Liver (tissue), 9 donors: ENCODE results near the gene PRR15L. TPM values are rescaled to one million over a fixed set of nuclear protein-coding genes. Genes with fewer than 3 reads are reported as not detected.

ENCODE experiments used
- DNase-seq: peaks from one replicate; pipeline ENCODE4 v3.0.0-alpha.2; 2017; ENCODE audit warnings: low spot score
- H3K27ac ChIP-seq, 2 donors: one replicate each; pipeline ENCODE4 v1.7.0; 2013; ENCODE audit warnings: inconsistent platforms in 2 of 2, low read length in 2 of 2, control low read depth in 1 of 2, low read depth in 1 of 2, mild to moderate bottlenecking in 1 of 2
- H3K27me3 ChIP-seq, 4 donors: one replicate each; pipeline versions ENCODE4 v1.6.1 to v1.7.0; 2013; ENCODE audit warnings: low read length in 3 of 4, inconsistent platforms in 1 of 4, mild to moderate bottlenecking in 1 of 4, moderate library complexity in 1 of 4; ENCODE audit not compliant: control insufficient read depth in 4 of 4, insufficient read depth in 4 of 4
- H3K36me3 ChIP-seq, 4 donors: one replicate each; pipeline versions ENCODE4 v1.6.1 to v1.7.0; 2013; ENCODE audit warnings: low read length in 3 of 4, mild to moderate bottlenecking in 3 of 4, low read depth in 1 of 4, moderate library complexity in 1 of 4; ENCODE audit not compliant: control insufficient read depth in 4 of 4, insufficient read depth in 3 of 4
- H3K4me1 ChIP-seq, 4 donors: one replicate each; pipeline versions ENCODE4 v1.6.1 to v1.7.0; 2013; ENCODE audit warnings: low read length in 3 of 4, mild to moderate bottlenecking in 3 of 4, moderate library complexity in 1 of 4; ENCODE audit not compliant: control insufficient read depth in 4 of 4, insufficient read depth in 4 of 4
- H3K4me3 ChIP-seq, 3 donors: one replicate each; pipeline versions ENCODE4 v1.6.1 to v1.7.0; 2013; ENCODE audit warnings: low read length in 3 of 3, control low read depth in 1 of 3, low read depth in 1 of 3, mild to moderate bottlenecking in 1 of 3
- H3K9ac ChIP-seq, 2 donors: one replicate each; pipeline ENCODE4 v1.7.0; 2013; ENCODE audit warnings: low read length in 2 of 2, mild to moderate bottlenecking in 2 of 2, moderate library complexity in 2 of 2, control low read depth in 1 of 2, low read depth in 1 of 2
- H3K9me3 ChIP-seq, 4 donors: one replicate each; pipeline versions ENCODE4 v1.6.1 to v1.7.0; 2013; ENCODE audit warnings: low read length in 3 of 4; ENCODE audit not compliant: control insufficient read depth in 4 of 4
- EGR1 ChIP-seq, 2 donors: IDR thresholded peaks; 2 replicates each; pipeline ENCODE4 v1.6.1; 2016 to 2018; ENCODE audit warnings: antibody characterized with exemption in 2 of 2, low read depth in 2 of 2
- JUND ChIP-seq, 2 donors: IDR thresholded peaks; 2 replicates each; pipeline ENCODE4 v1.6.1; 2016; ENCODE audit warnings: antibody characterized with exemption in 2 of 2
- NR2F2 ChIP-seq: IDR thresholded peaks from 2 replicates; pipeline ENCODE4 v1.6.1; 2016; ENCODE audit warnings: antibody characterized with exemption
- RAD21 ChIP-seq, 2 donors: IDR thresholded peaks; 2 replicates each; pipeline ENCODE4 v1.6.1; 2016; ENCODE audit warnings: antibody characterized with exemption in 2 of 2, mild to moderate bottlenecking in 2 of 2
- SP1 ChIP-seq: IDR thresholded peaks from 2 replicates; pipeline ENCODE4 v1.6.1; 2018; ENCODE audit warnings: antibody characterized with exemption, mild to moderate bottlenecking
- TAF1 ChIP-seq: conservative IDR thresholded peaks from 2 replicates; pipeline ENCODE4 v1.6.1; 2016; ENCODE audit warnings: antibody characterized with exemption, mild to moderate bottlenecking
- WGBS: extraction: QIAGEN DNeasy Blood & Tissue Kit; methylation state at CpG from one replicate; pipeline ENCODE4 v1.1.7; 2013; 5-methylcytosine and 5-hydroxymethylcytosine counted together
- polyA plus RNA-seq, 2 donors: library from polyadenylated mRNA; stranded (reverse) in 1 of 2; unstranded in 1 of 2; fragments of 200-250 nt in 1 of 2; fragments of >200 nt in 1 of 2; fragmentation: Nextera tagmentation in 1 of 2; extraction: Ambion mirVana in 1 of 2; gene quantifications; one replicate each; pipeline versions ENCODE4 v1.2.1 to v1.2.3, GENCODE V29; 2013 to 2015
- total RNA-seq, 2 donors: library from RNA; depleted of rRNA; stranded (reverse); fragments of >200 nt; gene quantifications; one replicate each; pipeline ENCODE4 v1.2.3, GENCODE V29; 2014
- TF ChIP-seq, protein P1 (sequence below): IDR thresholded peaks from 2 replicates; pipeline ENCODE4 v1.6.1; 2016; ENCODE audit warnings: antibody characterized with exemption
- TF ChIP-seq, protein P2 (sequence below): fragments of 150-350 bp; IDR thresholded peaks from 2 replicates; pipeline ENCODE4 v1.5.1; 2017; ENCODE audit warnings: improper control_type of control experiment, low read depth, low read length; ENCODE audit not compliant: missing input control
- TF ChIP-seq, protein P3 (sequence below): IDR thresholded peaks from 2 replicates; pipeline ENCODE4 v1.6.1; 2016; ENCODE audit warnings: antibody characterized with exemption
- donor health status: healthy.
- donor health status: healthy.
- donor health status: healthy.
- donor health status: healthy.
- donor health status: healthy.

Gene PRR15L
- total and polyA plus RNA-seq, 4 donors: 0.83 to 11.0 (median 1.9) TPM

DNA sequence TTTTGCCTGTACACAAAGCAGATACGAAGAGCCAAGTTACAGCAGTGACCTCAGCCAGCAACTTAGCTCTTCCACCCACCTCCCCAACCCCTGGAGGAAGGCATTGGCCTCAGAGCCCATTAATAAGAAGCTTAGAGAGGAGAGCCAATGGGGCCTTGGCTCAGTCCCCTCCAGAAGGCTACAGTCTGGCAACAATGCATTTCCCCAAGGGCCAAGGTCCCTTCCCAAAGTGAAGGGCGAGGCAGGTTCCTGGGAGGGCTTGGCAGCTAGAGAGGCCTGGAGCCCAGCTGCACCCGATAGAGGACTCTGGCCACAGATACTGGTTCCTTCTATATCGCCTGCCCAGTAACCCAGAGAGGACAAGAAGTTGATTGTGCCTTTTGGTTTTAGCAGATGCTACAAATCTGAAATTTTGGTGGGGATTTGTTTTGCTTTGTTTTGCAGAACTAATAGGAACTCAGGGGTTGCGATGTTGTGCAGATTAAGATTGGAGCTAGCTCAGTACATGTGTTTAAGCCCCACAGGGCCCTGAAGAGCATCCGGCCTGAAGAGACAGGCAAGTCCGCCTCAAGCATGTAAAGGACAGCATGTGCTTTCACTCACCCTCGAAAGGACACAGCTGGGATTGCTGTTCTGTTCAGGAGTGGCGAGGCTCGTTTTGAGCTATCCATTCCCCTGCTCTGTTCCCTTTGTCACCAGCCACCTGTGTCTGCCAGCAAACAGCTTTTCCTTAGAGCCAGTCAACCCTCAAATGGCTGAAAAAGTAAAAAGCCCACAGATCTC lies 28.3 kb downstream of the PRR15L start:
- no peak for DNase-seq
- H3K4me1 ChIP-seq: peaks cover 0 to 14% (median 11%) of the 10 kb centered on the region in 4 donors
- peaks cover 0 to 19% (median 11%) of the 10 kb centered on the region in 4 donors for H3K36me3 ChIP-seq
- H3K4me3 ChIP-seq: no peak overlapping the region
- H3K9ac ChIP-seq: no peak overlapping the region
- no peaks in the 10 kb centered on the region for H3K27me3 ChIP-seq
- 91% methylated on average over 10 of the region's 10 CpGs for WGBS
- H3K9me3 ChIP-seq: no peaks in the 10 kb centered on the region
- TF ChIP-seq TAF1 (no peak), NR2F2 (no peak), JUND (IDR thresholded peaks at IDR 0.05) (no peak), EGR1 (IDR thresholded peaks at IDR 0.05; ENCODE audit: low read depth in 2 of 2) (no peak), RAD21 (IDR thresholded peaks at IDR 0.05) (no peak)
- TF ChIP-seq, protein P1, sequence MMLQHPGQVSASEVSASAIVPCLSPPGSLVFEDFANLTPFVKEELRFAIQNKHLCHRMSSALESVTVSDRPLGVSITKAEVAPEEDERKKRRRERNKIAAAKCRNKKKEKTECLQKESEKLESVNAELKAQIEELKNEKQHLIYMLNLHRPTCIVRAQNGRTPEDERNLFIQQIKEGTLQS: no peak
- TF ChIP-seq, protein P2, sequence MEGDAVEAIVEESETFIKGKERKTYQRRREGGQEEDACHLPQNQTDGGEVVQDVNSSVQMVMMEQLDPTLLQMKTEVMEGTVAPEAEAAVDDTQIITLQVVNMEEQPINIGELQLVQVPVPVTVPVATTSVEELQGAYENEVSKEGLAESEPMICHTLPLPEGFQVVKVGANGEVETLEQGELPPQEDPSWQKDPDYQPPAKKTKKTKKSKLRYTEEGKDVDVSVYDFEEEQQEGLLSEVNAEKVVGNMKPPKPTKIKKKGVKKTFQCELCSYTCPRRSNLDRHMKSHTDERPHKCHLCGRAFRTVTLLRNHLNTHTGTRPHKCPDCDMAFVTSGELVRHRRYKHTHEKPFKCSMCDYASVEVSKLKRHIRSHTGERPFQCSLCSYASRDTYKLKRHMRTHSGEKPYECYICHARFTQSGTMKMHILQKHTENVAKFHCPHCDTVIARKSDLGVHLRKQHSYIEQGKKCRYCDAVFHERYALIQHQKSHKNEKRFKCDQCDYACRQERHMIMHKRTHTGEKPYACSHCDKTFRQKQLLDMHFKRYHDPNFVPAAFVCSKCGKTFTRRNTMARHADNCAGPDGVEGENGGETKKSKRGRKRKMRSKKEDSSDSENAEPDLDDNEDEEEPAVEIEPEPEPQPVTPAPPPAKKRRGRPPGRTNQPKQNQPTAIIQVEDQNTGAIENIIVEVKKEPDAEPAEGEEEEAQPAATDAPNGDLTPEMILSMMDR: no peak
- TF ChIP-seq, protein P3, sequence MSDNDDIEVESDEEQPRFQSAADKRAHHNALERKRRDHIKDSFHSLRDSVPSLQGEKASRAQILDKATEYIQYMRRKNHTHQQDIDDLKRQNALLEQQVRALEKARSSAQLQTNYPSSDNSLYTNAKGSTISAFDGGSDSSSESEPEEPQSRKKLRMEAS: no peak
- no peak overlapping the region for H3K27ac ChIP-seq

DNA sequence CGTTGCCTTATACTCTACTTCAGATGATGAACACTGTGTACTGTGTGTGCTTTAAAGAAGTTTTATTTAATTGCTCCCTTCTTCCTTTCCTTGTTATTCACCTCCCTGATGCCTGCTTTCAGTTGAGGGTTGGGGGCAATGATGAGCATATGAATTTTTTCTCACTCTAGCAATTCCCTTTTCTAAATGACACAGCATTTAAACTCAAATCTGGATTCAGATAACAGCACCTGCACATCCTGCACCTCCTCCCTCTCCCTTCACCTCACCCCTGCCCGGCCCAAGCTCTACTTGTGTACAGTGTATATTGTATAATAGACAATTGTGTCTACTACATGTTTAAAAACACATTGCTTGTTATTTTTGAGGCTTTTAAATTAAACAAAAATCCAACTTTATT lies 29.3 kb downstream of the PRR15L start:
- no peaks in the 10 kb centered on the region for H3K9me3 ChIP-seq
- peaks cover 0 to 23% (median 14%) of the 10 kb centered on the region in 4 donors for H3K36me3 ChIP-seq
- 85% methylated on average over 2 of the region's 2 CpGs for WGBS
- H3K27me3 ChIP-seq: no peaks in the 10 kb centered on the region
- H3K27ac ChIP-seq: no peak overlapping the region
- H3K4me3 ChIP-seq: no peak overlapping the region
- DNase-seq: no peak
- H3K9ac ChIP-seq: no peak overlapping the region
- H3K4me1 ChIP-seq: peaks cover 0 to 15% (median 11%) of the 10 kb centered on the region in 4 donors
- TF ChIP-seq TAF1 (no peak), SP1 (no peak), NR2F2 (no peak)
- TF ChIP-seq, protein P1: no peak
- TF ChIP-seq, protein P3: no peak
- TF ChIP-seq, protein P2: no peak
